ENCODE data around the gene GFM1.

GFM1 gene

DNA sequence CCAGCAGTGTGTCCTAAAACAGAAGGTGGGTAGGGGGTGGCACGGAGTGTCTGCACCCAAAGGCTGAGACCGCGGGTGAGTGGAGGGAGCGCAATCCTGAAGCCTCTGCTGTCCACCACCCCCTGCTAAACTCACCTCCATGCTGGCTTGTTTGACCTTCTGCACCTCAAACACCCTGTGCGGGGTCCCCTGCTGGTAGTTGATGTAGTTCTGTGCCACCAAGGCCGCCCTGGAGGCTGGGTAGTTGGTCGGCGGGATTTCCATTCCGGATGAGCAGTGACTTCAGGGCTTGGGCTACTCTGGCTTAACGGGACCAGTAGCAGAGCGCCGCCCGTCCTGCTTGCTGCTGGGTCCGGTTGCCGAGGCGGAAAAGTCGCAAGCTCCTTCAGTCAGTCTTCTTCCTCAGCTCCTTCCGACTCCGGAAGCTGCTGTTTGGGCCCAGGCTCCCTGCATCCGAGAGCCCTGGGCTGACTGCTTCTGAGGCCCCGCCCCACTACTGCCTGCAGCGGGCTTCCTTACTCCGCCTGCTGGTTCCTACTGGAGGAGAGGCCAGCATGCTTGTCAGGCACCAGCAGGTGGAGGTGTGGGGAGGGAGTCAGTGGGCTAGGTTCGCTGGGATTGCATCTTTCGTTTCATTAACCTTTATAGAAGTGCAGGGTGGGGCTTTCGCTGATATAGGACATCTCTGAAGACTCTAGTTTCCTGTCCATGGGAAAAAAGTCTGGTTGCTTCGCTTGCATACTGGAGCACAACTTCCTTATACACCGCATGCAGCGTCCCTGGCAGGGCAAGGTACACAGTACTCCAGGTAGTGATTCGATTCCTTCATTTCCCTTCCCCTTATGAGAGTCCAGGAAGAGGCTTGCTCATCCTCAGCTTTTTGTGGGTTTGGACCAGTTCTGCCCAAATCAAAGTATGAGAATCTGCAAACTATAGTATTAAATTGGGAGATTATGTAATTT lies 28.2 kb downstream of the GFM1 start, which contains the start of gene LXN:
Gene LXN (minus strand): TSS at position 434 of the 962 bp plus-strand sequence. CDS start 170 bp downstream, at position 264.
- H3K4me3 ChIP-seq (replicated peaks; ENCODE audit: insufficient read depth, low read length), result peak within 1 kb of the TSS; percentile 41
- no peaks in the 10 kb centered on the region for H3K27me3 ChIP-seq (ENCODE audit: insufficient read depth, poor library complexity, severe bottlenecking)
- TF ChIP-seq POLR2AphosphoS5 (IDR thresholded peaks at IDR 0.05; ENCODE audit: low read depth) (peak; percentile 58; the same call in 1 of the 2 replicates), SPI1 (IDR thresholded peaks at IDR 0.05; ENCODE audit: borderline replicate concordance, low read depth) (no peak; the same call in 1 of the 2 replicates), GABPA (IDR thresholded peaks at IDR 0.05; ENCODE audit: low read depth) (no peak)
- TF ChIP-seq, protein P1, sequence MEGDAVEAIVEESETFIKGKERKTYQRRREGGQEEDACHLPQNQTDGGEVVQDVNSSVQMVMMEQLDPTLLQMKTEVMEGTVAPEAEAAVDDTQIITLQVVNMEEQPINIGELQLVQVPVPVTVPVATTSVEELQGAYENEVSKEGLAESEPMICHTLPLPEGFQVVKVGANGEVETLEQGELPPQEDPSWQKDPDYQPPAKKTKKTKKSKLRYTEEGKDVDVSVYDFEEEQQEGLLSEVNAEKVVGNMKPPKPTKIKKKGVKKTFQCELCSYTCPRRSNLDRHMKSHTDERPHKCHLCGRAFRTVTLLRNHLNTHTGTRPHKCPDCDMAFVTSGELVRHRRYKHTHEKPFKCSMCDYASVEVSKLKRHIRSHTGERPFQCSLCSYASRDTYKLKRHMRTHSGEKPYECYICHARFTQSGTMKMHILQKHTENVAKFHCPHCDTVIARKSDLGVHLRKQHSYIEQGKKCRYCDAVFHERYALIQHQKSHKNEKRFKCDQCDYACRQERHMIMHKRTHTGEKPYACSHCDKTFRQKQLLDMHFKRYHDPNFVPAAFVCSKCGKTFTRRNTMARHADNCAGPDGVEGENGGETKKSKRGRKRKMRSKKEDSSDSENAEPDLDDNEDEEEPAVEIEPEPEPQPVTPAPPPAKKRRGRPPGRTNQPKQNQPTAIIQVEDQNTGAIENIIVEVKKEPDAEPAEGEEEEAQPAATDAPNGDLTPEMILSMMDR (IDR thresholded peaks at IDR 0.05; ENCODE audit: insufficient read depth, low read length), result peak; percentile 10
- TF ChIP-seq, protein P2, sequence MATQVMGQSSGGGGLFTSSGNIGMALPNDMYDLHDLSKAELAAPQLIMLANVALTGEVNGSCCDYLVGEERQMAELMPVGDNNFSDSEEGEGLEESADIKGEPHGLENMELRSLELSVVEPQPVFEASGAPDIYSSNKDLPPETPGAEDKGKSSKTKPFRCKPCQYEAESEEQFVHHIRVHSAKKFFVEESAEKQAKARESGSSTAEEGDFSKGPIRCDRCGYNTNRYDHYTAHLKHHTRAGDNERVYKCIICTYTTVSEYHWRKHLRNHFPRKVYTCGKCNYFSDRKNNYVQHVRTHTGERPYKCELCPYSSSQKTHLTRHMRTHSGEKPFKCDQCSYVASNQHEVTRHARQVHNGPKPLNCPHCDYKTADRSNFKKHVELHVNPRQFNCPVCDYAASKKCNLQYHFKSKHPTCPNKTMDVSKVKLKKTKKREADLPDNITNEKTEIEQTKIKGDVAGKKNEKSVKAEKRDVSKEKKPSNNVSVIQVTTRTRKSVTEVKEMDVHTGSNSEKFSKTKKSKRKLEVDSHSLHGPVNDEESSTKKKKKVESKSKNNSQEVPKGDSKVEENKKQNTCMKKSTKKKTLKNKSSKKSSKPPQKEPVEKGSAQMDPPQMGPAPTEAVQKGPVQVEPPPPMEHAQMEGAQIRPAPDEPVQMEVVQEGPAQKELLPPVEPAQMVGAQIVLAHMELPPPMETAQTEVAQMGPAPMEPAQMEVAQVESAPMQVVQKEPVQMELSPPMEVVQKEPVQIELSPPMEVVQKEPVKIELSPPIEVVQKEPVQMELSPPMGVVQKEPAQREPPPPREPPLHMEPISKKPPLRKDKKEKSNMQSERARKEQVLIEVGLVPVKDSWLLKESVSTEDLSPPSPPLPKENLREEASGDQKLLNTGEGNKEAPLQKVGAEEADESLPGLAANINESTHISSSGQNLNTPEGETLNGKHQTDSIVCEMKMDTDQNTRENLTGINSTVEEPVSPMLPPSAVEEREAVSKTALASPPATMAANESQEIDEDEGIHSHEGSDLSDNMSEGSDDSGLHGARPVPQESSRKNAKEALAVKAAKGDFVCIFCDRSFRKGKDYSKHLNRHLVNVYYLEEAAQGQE (IDR thresholded peaks at IDR 0.05; ENCODE audit: insufficient replicate concordance, low read depth), result no peak
- peak; percentile 31 to 90 for DNase-seq (ENCODE audit: low read depth in 1 of 2, low spot score in 1 of 2)
- peak within 1 kb of the TSS; percentile 68 for H3K27ac ChIP-seq (replicated peaks)

DNA sequence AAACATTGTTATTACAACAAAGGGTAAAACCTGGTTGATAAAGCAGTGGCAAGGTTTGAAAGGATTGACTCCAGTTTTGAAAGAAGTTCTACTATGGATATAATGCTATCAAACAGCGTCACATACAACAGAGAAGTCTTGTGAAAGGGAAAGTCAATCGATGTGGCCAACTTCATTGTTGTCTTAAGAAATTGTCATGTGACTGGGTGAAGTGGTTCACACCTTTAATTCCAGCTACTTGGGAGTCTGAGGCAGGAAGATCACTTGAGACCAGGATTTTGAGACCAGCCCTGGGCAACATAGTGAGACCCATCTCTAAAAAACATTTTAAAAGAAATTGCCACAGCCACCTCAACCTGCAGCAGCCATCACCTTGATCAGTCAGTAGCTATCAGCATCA lies 34.4 kb downstream of the GFM1 start:
- DNase-seq (ENCODE audit: low read depth in 1 of 2, low spot score in 1 of 2), result no peak
- no peaks in the 10 kb centered on the region for H3K27me3 ChIP-seq (ENCODE audit: insufficient read depth, poor library complexity, severe bottlenecking)
- no peak overlapping the region for H3K4me3 ChIP-seq (replicated peaks; ENCODE audit: insufficient read depth, low read length)
- H3K27ac ChIP-seq (replicated peaks), result no peak overlapping the region
- TF ChIP-seq, protein P1 (IDR thresholded peaks at IDR 0.05; ENCODE audit: insufficient read depth, low read length), result no peak
- TF ChIP-seq POLR2AphosphoS5 (IDR thresholded peaks at IDR 0.05; ENCODE audit: low read depth) (no peak), SPI1 (IDR thresholded peaks at IDR 0.05; ENCODE audit: borderline replicate concordance, low read depth) (no peak), GABPA (IDR thresholded peaks at IDR 0.05; ENCODE audit: low read depth) (no peak)
- TF ChIP-seq, protein P2 (IDR thresholded peaks at IDR 0.05; ENCODE audit: insufficient replicate concordance, low read depth), result no peak

DNA sequence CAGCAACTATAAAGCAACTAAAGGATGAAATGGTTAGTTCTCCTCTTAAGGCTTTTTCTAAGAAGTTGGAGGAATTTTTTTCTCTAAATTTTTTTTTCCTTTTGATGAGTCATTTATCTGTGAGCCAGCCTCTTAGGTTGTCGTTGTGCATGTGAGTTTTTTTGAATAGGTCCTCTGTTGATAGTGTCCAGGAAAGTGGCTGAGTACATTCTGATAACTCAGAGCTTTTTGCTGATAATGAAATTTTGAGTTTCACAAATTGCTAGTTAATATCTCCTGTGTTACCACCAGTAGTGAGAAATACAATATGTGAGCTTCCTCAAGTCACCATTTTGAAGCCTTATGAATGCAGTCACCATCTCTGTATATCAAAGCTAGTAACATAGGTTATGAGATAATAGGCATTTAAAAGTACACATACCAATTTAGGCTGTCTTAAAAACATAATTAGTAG lies 35.2 kb downstream of the GFM1 start:
- no peak overlapping the region for H3K27ac ChIP-seq (replicated peaks)

More for the DNA sequence above, 35.2 kb downstream of the GFM1 start:
- TF ChIP-seq GABPA (IDR thresholded peaks at IDR 0.05; ENCODE audit: low read depth) (no peak), SPI1 (IDR thresholded peaks at IDR 0.05; ENCODE audit: borderline replicate concordance, low read depth) (no peak), POLR2AphosphoS5 (IDR thresholded peaks at IDR 0.05; ENCODE audit: low read depth) (no peak)
- TF ChIP-seq, protein P1 (IDR thresholded peaks at IDR 0.05; ENCODE audit: insufficient read depth, low read length), result no peak
- TF ChIP-seq, protein P2 (IDR thresholded peaks at IDR 0.05; ENCODE audit: insufficient replicate concordance, low read depth), result no peak
- no peak for DNase-seq (ENCODE audit: low read depth in 1 of 2, low spot score in 1 of 2)
- no peak overlapping the region for H3K4me3 ChIP-seq (replicated peaks; ENCODE audit: insufficient read depth, low read length)
- no peaks in the 10 kb centered on the region for H3K27me3 ChIP-seq (ENCODE audit: insufficient read depth, poor library complexity, severe bottlenecking)

Measured in HL-60 (cell line).